HG03175 (cell line): ENCODE measurements around the gene TCF7L2.

Experiments used
- ATAC-seq: cut with Tn5 transposase; IDR thresholded peaks from one replicate; pipeline ENCODE4 v1.9.1; 2021; ENCODE audit warnings: mild to moderate bottlenecking, moderate library complexity; ENCODE audit not compliant: unreplicated experiment

The TCF7L2 gene

DNA sequence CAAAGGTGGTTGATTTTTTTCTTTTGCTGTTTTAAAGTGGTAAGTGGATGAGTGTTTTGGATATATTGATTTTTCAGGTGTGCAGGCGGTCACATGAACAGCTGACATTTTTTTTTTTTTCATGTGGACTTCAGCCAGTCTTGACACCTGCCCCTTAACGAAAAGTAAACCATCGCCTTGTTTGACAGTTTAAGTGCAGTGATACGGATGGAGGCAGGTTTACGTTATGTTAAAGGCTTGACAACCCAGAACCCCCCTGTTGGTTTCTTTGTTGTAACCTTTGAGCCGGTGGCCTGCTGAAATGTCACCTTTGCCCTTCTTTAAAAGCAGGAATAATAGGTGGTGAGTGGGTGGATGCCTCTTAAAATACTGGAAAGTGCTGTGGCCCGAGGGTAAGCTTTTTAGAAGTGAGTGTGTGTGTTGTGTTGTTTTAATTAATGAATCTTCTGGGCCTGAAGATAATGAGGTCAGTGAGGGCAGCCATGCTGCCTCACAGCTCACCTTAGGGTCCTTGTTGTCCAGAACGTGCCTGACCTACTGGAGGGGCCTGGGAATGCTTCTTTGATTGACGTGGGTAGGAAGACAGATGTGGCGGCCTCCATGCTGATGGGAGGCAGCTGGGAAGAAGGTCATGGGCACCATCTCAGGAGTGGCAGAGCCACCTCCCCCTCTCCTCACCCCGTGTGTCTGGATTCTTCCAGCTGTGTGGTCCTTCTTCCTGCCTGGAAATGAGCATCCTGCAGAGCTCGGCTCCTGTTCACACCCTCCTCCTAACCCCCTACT lies 69.8 kb downstream of the TCF7L2 start:
- ATAC-seq = no peak

DNA sequence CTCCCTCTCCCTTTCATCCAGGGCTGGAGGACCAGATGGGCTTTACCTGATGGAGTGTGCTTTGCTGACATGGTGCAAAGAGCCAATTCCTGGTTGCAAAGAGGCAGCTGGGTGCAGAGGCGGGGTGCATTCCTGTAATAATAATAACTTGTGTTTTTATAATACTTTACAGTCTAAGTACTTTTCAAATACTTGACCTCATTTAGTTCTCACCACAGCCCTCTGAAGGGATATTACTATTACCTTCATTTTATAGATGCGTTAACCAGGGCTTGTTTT lies 70.4 kb downstream of the TCF7L2 start:
- ATAC-seq = no peak

DNA sequence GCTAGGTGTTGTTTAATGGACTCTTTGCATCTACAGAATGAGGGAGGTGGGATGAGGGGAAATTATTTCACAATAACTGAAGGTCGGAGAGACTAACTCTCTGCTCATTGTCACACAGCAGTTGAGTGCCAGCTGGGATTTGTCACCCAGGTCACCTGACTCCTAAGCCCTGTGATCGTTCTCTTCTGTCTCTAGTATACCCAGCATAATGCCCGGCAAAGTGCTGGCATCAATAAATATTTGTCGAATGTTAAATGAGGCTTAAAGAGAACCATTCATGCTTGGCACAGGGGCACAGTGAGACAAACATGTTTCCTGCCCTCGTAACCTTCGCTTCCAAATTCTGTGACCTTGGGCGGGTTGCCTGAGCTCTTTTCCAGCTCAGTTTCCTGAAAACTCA lies 70.8 kb downstream of the TCF7L2 start:
- ATAC-seq = no peak

DNA sequence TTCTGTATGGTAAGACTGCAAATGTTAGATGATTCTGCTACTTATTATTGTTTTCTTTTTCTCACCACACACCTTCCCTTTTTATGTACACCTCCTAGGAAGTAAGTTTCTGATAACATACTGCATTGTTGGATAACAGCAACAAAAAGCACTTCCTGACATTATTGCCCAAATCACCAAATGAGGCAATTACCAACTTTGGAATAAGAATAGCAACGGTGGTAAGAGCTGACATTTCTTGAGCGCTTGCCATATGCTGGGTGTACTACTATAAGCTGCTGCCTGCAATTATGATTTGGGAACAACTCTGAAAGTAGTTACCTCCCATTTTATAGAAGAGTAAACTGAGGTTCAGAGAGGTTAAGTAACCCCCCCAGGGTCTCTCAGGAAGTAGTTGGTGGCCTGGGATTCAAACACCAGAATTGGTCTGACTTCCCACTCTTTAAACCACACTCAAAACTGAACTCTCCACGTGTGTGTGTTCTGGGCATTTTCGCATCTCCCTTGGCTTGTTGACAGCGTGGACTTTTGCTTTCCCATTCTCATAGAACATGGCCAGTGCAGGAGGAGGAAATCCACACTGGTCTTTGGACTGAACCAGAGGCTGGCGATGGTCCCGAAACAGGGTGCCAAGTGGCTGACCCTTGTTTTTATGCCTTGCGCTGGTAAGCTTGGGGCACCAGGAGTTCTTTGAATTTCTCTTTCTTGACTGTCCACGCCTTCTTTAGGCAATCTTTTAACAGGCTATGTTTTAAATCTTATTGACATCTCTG lies 71.4 kb downstream of the TCF7L2 start:
- ATAC-seq = no peak

DNA sequence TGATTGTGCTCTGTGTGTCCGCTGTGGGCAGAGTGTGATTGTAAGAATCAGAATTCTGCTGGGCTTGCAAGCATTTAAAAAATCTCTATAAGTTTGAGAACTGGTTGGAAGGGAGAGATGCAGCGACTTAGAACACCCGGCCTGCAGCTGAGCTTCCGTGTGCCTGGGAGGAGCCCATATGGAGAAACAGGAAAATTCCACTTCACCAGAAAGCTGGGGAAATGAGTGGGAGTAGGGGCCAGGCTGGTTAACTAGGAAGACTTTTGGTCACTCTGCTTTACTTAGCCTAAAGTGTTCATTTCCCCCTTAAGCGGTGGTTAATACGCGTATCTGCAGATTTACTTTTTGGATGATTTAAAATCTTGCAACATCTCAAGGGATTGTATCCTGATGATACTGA lies 72.2 kb downstream of the TCF7L2 start:
- no peak for ATAC-seq

DNA sequence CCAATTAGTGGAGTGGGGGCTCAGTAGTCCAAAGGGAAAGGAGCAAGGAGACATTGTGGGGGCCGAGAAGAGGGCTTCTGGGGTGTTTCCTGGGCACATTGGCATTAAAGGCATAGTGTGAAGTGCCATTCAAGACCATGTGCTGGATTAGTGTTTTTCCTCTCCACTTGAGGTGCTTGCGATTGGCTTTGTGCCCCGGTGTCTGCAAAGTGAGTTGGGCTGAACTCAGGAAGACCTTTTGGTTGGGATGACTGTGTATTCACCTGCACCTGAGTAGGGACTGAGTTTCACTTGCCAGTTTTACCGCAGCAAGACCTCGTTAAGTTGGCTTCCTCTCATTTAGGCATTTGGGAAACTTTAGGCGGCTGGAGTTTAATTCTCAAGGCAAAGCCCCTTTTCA lies 73.0 kb downstream of the TCF7L2 start:
- ATAC-seq = no peak

DNA sequence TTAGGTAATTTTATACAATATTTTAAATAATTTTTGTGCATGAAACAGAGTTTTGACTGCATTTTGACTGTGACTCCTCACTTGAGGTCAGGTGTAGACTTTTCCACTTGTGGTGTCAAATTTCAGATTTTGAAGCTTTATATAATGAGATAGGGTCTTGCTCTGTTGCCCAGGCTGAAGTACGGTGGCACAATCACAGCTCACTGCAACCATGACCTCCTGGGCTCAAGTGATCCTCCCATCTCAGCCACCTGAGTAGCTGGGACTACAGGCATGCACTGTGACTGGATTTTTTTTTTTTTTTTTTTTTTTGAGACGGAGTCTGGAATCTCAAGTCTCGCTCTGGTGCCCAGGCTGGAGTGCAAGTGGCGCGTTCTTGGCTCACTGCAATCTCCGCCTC lies 74.9 kb downstream of the TCF7L2 start:
- no peak for ATAC-seq

DNA sequence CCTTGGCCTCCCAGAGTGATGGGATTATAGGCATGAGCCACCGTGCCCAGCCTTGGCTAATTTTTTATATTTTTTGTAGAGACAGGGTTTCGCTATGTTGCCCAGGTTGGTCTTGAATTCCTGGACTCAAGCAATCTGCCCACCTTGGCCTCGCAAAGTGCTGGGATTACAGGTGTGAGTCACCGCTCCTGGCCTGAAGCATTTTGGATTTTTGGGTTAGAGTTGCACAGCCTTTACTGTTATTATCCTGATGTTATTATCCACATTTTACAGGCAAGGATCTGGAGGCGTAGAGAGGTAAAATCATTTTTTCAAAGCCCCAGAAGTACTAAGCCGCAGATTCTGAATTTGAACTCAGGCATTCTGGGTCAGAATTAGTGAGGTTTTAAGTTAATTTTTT lies 75.4 kb downstream of the TCF7L2 start:
- no peak for ATAC-seq

DNA sequence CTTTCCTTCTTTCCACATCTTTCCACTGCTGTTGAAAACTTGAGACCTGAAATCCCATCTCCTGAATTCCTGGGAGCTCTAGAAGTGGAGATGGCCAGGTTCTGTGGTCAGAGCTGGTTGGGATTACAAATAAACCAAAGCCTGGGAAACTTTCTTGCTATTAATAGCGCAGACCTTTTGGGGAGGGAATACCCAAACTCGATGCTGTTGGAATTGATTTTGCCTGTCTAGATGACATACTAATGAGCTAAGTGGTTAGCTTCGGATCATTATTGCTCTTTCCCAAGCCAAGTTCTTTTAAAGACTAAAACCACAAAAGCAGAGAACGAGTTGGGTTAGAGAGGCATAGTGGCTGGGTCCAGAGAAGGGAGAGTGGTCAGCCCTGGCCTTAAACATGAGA lies 76.6 kb downstream of the TCF7L2 start:
- ATAC-seq = no peak

DNA sequence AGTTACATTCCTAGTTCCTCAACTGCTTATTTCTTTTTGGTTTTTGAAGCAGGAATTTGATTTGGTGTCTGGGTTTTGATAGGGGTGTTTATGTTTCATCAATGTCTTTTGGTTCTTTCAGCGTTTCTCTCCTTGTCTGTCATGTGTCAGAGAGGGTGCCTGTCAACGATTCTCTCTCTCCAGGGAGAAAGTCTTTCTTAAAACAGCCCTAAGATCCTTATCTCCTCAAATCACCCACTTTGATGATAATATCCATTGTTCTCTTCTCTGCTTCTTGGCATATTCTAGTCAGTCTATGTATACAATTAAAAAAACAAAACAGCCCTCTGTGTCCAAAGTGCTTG lies 77.2 kb downstream of the TCF7L2 start:
- no peak for ATAC-seq

DNA sequence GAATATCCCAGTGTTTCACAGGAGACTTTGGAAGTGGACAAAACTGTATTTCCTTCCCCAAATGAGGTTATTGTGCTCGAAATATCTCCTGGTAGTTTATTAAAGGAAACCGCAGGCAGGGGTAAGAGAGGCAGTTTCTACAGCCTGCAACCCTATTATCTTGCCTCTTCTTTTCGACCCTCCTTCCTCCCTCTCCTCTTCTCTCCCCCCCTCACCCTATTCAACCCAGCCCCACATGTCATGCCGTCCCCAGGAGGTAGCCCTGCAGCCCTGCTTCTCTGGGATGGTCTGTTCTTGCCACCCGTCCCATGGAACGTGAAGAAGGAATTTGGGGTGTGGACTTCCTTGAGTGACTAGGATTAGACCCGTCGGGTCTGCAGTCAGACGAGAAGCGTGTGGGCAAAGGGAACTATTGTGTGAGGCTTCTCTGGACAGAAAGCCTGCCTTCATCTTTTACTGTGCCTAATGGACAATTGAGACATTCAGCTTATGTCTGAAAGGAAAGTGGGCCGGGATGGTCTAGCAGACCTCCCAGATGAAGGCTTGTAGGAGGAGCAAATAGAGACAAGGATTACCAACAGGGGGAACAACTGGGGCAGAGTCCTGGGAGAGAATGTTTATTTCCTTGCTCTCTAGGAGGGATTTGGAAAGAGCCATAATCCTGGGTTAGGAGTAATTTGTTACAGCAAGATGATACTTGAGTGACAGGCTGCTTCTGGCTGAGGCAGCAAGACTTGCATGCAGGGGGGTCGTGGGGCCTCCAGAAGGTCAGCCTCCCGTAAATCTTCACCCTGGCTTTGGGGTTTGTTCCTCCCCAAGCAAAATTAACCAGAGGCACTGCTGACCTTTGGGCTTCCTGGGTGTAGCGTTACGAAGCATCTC lies 77.8 kb downstream of the TCF7L2 start:
- no peak for ATAC-seq

DNA sequence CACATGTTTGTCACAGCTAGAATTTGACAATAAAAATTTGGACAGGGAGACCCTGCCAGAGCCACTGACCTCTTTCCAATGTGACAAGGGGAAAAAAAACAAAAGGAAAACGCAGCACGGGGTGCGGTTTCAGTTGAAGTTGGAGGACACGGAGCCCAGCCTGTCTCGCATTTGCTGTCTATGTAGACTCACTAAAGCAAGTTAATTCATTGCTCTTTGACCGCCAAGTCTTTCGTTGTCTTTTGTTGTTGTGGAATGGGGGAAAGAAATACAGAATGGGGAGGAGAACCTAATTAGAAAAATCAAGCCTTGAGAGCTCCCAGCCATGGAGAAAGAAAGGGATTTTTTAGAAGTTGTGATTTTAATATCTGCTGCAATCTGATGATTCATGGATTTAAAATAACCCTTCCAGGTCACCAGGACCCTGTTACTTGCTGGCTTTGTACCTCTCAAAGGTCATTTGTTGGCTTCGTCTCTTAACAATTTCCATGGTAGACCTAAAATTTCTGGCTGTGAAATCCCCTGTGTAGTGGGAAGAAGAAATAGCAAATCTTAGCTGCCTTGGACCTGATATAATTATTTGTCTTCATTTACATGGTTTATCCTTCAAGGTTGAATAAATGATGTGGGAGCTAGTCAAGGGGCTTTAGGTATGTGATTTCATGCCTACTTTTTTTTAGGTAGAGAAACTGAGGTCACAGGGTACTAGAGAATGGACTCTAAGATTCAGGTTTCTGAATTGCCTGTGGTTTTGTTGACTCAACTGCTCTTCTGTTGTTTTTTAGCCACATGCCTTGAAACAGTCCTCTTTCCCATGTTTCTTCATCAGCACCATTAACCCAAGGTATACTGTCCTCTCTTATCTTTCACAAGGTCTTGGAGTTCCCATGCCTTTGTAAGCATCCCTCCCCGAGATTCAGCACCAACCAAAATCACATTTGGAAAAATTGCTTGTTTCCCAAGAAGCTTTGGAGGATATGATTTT lies 78.7 kb downstream of the TCF7L2 start:
- no peak for ATAC-seq

DNA sequence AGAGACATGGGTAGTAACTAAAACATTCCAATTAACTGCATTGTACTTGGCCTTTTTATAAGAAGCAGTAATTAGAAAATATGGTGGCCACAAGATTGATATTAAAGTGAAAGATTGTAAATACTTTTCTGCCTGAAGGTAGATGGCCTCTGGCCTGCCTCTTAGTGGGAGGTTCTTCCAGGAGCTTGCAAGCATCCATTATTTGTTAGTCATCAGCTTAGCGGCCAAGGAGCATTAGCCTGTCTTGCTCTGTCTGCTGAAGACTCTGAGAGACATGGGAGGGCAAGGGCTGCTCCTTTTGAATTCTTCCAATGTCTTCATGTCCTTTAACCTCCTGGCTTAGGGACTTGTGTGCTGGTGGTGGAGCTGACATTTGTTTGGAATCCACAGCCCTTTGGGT lies 80.4 kb downstream of the TCF7L2 start:
- no peak for ATAC-seq

DNA sequence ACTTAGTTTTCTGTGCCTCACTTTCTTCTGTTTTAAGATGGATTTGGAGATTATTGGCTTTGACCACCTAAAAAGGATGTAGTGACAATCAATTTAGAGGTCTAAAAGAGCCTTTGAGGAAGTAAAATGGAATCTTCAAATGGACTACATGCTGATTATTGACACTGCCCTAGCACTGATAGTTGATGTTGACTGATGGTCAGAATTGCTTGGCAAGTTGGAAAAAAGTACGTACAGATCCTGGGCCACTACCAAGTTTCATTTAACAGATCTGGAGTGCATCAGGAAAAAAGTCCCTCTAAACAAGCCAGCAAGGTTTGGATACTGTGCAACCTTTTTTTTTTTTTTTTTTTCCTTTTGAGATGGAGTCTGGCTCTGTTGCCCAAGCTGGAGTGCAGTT lies 81.1 kb downstream of the TCF7L2 start:
- ATAC-seq = no peak

DNA sequence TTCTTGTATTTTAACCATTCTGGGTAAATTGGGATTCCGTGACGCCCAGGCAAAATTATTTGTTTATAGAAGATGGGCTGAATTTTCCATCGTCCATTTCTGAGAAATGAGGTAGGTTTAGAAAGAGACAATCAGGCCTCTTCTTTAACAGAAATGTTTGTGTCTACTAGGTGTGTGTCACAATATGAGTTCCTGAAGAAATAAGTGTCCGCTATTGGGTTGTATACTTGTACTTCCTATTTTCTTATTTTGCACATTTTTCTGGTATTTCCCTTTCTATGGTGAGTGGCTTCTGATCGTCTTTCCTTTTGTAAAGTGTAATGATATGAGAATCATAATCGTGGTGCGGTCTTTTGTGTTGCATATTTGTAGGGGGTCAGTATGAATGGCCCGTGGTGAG lies 83.9 kb downstream of the TCF7L2 start:
- ATAC-seq = no peak

DNA sequence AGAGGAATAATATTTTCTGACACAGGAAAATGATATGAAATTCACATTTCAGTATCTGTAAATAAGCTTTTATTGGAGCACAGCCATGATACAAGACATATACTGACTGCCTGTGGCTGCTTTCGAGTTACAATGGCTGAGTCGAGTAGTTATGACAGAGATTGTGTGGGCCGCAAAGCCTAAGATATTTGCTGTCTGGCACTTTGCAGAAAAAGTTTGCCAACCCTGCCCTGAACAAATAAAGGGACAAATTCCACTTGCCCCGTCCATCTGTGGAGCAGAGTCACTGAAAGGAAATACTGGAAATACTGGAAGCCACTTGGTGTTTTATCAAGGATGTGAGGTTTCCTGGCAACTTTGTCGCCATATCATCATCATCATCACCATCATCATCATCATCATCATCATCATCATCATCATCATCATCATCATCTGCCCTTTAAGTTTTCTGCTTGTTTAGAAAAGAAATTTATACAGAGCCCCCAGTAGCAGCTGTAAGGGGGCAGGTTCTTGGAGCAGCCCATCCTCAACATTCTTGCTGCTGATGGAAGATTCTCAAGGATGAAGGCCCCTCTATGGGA lies 85.8 kb downstream of the TCF7L2 start:
- ATAC-seq = no peak

DNA sequence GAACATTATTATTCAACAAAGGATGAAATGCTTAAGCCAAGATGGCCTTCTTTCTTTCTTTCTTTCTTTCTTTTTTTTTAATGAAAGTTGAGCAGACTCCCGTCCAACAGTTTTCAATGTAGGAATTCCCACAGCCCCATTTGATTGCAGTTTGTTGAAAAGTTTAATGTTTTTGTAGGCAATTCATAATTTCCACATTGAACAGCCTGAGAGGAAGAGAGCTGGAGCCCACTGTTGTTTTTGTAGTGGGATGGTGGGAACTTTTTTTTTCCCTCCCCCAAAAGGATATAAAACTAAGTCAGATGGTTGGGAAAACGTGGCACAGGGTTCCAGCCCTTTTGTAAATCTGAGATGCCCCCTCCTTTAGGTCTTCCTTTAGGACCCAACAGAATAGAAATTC lies 86.6 kb downstream of the TCF7L2 start:
- ATAC-seq = no peak

DNA sequence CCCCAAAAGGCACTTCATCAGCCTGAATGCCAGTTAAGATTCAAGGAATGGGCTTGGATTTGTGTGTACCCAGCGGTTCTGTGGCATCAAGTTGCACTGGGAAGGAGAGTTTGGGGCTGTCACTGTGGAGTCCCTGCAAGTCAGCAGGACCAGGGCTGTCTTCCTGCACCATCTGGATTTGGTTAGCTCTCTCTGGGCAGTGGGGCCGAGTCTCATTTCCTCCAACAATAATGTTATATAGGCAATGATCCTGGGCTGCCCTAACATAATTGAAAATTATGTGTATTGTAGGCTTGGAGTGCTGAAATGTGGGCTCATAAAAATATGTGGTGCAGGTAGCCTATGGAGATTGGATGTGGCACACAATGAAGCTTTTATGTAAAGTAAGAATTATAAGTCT lies 87.2 kb downstream of the TCF7L2 start:
- ATAC-seq = no peak

DNA sequence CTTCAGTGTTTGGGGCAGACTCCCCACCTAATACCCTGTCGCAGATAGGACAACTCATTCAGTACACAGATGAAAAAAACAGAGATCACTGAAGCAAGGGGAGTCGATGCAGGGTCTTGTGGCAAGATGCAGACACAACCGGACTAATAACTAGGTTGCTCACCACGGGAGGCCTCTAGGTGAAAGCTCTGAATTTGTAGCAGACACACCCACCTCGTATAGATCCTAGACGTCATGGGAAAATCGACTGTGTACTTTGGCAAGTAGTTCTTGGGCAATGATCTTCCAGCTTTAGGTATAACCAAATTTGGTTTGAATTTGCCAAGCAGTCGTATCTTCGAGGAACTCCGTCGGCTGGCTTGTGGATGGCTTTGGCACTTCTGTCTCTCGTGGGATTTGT lies 88.1 kb downstream of the TCF7L2 start:
- ATAC-seq = no peak

DNA sequence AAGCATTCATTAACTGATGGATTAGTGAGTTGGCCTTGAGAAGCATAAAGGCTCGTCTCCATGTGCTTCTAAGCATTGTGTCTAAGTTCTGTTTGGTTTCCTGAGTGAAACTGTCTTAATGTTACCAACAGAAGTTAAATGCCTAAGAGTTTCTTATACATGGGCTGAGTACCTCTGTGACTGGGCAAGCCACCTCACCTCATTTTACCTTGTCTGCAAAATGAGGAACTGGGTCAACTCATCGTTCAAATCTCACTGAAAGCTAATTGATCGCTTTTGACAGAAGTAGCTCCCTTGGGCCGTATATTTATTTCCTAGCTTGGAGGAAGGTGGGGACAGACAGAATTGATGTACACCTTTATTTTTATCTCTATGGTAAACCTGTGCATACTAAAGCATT lies 88.9 kb downstream of the TCF7L2 start:
- no peak for ATAC-seq
